8988T (cell line): ENCODE measurements around the gene ARL5C.

ENCODE experiments used
- DNase-seq: peaks from one replicate; pipeline ENCODE4 v3.0.0; 2011

Gene ARL5C

DNA sequence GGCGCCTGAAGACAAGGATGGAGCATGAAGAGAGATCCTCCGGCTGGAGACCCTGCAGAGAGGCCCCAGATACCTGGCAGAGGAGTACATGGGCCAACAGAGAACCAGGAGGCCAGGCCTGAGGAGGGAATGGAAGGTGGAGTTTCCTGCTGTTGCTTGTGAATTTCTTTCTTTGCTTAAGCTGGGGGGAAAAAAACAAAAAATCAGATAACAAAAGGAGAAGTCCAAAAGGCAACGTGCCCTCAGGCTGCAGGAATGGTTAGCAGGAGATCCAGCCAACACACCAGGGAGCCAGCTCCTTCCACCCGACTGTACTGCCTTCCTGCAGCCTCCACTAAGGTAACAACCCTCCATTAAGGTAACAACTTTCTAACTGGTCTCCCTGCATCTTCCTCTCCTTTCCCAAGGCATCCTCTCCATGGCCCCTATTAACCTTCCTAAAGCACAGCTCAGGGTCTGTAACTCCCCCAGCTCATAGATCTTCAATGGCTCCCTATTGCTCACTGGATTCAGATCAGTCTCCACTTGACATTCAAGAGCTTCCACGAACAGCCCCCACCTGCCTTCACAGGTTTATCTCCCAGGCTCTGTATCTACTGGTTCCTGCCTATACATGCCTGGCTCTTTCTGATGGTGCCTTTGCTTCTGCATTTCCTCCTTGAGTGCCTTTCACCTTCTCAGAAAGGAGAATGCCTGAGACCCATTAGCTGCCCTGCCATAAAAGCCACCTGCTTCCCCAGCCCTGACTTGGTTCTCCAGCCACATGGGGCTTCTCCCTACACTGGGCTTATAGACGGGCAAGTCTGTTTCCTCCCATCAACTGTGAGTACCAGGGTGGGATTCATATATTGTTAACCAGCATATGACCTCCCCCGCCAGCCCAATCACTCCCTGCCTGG, 725 bp upstream of the ARL5C start:
- no peak for DNase-seq

GRCh38 chr17:39165178-39165840, 652 bp downstream of the ARL5C start:
- DNase-seq: no peak

DNA sequence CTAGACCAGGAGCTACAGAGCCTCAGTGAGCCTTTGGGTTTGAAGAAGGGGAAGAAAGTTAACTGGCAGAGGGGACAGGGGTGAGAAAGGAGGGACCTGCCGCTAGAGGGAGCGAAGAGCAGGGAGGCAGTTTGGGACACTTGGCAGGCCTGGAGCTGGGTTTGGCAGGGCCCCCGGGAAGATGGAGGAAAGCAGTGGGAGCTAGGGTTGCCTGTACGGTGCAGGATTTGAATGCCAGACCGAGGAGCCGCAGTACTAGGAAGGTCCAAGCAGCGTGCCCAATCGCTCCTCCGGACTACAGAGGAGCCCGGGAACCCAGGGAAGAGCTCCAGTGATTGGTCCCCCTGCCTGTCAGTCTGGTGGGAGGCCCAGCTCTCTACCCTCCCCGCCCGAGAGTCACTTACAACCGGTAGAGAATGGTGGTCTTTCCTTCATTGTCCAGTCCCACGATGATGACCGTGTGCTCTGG, 1.3 kb downstream of the ARL5C start:
- DNase-seq: peak; percentile 83

DNA sequence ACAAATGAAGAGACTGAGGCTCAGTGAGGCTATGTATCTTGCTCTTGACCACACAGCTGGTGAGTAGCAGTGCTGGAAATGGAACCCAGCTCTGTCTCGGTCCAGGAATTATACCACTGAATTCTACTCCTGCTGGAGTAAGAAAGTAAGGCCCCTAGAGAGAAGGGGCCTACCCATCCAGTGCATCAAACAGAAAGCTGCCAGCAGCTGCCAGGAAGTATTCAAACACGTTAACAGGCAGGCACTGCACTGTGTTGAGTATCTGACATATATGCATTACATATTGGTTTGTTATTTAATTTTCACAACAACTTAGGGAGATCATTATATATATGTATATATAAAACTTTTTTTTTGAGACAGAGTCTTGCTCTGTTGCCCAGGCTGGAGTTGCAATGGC, 4.0 kb downstream of the ARL5C start:
- DNase-seq: no peak

DNA sequence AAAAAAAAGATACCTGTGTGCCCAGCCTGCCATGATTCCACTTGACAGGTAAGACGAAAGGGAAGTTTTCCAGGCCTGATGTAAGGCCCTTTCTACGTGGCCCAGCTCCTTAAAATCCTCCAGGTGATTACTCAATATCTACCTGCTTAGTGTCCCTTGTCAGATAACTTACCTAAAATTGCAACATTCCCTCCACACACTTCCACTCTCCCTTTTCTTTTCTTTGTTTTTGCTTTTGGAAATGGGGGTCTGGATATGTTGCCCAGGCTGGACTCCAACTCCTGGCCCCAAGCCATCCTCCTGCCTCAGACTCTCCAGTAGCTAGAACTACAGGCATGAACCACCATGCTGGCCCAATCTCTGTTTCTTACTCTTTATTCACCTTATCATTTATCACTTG, 7.3 kb downstream of the ARL5C start:
- no peak for DNase-seq

DNA sequence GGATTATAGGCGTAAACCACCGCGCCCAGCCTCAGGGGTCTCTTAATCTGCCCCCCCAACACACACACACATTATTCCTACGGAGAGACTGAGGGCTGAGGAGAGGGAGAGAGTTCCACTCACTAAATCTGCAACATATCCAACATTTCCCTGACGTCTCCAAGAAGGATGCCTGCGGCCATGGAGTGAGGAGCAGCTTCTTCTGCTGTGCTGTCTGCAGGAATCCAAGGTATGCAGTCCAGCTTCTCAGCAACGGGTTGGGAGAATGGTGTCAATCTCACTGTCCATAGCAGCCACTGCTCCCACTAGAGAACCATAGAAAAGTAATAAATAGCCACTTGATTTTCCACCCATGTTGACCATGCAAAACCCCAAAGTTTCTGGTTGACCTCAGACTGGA, 9.5 kb downstream of the ARL5C start:
- no peak for DNase-seq

GRCh38 chr17:39155654-39156053, 10.3 kb downstream of the ARL5C start:
- no peak for DNase-seq

DNA sequence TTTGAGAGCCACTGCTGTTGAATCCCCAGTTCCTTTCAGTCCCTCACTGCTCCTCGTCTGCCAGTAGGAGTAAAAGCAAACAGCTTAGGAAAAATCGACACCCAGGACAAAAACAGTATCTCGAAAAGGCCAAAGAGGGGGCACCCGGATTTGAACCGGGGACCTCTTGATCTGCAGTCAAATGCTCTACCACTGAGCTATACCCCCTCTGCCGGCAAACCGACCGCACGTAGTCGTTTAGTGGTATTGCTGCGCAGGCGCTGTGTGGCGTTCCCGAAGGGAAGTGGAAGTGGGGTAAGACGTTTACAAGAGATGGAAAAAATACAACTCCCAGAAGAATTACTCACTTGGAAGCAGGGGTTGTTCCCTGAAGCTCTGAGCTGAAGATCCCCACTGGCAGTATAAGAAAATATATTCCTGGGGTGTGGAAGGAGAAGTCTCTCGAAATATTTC, 12.3 kb downstream of the ARL5C start:
- DNase-seq: peak; percentile 60

DNA sequence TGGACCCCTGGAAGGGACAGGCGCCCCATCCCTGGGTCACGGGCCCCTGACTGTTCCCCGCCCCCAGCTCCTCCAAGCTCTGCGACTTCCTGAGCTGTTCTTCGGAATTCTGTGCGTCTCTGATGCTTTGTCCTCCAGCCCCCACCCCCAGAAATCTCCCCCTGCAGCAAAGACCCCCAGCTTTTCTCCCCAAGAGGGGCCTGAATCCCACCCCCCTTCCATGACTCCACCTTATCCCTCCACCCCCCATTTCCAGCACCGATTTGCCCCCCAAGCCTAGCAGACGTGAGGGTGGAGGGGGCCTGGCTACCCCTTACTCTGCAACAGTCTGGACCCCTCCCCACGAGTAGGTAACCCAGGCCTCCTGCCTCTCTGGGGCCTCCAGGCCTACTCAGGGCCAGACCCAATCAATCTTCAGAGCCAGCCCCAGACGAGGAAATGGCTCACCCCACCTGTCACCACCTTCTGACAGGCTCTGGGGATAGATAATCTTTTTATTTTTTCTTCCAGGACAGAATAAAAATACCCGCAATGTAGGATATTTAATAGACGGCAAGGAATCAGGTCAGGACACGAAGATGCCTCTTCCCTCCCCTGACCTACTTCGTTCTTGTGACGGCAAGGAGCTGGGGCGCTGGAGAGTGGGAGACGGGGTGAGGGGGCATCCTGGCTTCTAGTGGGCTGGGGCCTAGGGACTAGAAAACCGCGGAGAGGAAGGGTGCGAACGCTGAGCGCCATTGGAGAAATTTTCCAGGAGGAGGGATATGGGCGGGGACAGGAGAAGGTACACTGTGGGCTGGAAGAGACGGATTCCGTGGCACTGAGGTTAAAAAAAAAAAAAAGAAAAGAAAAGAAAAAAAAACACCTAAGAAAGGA, 13.8 kb downstream of the ARL5C start:
- DNase-seq: no peak

DNA sequence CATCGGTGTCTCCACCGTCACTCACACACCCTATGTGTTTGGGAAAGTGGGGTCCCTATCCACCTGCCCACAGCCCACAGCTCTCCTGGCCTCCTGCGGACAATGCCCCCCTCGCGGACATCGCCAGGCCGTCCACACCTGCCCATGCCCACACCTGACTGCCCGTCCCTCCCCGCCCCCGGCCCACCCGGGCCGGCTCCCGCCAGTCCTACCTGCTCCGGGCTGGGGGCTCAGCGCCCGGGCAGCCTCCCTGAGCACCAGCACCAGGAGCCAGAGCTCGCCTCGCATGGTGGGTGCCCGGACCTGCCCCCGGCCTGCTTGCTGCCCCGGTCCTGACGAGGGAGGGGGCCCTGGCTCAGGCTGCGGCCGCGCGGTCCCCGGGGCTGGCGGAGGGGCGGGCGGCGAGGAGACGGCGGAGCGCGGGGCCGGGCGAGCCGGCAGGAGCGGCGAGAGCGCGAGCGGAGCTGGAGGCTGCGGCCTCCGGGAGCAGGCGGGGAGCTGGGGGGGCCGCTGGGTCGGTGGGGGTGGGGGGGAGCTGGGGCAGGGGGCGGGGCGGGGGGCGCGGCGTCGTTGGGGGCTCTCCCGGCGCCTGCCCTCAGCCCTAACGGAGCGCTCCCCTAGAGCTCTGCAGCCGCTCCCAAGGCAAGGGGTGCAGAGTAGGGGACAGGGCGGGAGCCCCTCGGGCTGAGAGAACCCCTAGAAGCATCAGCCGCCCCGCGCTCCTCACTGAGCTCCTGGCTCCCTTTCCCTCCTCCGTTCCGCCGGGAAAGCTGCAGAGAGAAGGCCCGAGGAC, 14.6 kb downstream of the ARL5C start, which contains the start of gene PLXDC1:
Gene PLXDC1, minus strand, starts transcription at position 488 of the 793 bp plus-strand sequence. Its CDS starts 200 bp downstream, at position 288.
- DNase-seq: no peak

GRCh38 chr17:39150795-39151149, 15.2 kb downstream of the ARL5C start:
- no peak for DNase-seq

GRCh38 chr17:39150104-39150634, 15.8 kb downstream of the ARL5C start:
- no peak for DNase-seq

DNA sequence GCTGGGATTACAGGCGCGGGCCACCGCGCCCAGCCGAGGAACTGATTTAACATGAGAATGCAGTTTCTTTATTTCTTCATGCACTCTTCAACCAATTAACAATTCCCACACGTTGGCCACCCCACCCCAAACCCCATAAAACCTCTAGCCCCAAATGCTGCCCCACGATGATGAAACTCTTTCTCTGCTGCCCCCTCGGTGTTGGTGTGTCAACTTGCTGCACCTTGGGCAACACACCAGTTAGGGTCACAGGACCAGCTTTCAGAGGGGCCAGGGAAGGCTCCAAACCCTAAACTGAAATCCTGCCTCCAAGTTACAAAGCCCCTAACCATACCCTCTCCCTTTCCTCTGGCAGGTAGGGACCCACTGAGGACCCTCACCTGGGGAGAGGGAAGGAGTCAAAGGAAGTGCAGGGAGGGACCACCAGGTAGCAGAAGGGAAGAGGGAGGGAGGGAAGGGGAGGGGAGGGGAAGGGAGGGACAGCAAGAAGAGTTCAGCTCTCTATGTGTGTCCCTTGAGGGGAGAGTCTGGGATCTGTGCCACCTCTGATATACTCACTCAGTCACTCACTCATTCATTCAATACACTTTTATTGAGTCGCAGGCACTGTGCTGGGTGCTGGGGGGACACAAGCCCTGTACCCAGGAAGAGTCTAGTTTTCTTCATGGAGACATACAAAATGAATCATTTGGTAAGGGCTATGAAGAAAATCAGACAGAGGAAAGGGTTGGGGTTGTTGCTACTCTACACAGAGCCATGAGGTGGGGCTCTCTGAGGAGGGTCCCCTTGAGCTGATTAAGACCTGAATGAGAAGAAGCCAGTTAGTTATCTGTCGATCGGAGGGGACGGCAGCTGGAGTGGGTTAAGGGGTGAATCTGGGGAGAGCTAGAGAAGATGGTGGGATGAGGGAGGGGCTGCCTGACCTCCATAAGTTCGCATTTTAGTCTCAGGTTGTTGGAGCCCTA, 18.5 kb downstream of the ARL5C start:
- DNase-seq: no peak

DNA sequence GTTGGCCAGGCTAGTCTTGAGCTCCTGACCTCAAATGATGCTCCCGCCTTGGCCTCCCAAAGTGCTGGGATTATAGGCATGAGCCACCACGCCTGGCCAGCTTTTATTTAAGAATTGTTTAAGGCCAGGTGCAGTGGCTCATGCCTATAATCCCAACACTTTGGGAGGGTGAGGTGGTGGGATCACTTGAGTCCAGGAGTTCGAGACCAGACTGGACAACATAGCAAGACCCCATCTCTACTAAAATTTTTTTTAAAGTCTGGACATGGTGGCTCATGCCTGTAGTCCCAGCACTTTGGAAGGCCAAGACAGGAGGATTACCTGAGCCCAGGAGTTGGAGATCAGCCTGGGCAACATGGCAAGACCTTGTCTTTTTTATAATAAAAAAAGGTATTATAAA, 19.7 kb downstream of the ARL5C start:
- DNase-seq: no peak

DNA sequence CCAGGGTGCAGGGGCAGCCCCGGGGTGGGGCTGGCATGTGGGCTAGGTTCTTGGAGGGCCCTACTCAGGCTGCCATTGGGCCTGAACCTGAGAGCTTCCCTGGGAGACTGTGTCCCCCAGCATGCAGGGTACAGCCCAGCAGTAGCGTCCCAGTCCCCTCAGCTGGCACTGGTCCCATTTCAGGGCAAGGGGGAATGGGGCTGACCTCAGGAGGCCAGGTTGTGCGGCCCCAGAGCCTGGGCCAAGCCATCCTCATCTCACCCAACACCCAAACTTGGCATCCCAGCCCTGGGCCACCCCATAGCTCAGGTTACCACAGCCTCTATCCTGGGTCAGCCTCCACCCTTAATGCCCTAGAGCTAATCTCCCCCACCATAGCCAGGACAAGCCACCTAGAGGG, 20.8 kb downstream of the ARL5C start:
- DNase-seq: no peak

- DNase-seq: no peak
Measured at GRCh38 chr17:39144416-39144840, 21.5 kb downstream of the ARL5C start.

GRCh38 chr17:39143552-39144093, 22.3 kb downstream of the ARL5C start:
- no peak for DNase-seq

GRCh38 chr17:39141915-39142664, 23.9 kb downstream of the ARL5C start:
- no peak for DNase-seq

DNA sequence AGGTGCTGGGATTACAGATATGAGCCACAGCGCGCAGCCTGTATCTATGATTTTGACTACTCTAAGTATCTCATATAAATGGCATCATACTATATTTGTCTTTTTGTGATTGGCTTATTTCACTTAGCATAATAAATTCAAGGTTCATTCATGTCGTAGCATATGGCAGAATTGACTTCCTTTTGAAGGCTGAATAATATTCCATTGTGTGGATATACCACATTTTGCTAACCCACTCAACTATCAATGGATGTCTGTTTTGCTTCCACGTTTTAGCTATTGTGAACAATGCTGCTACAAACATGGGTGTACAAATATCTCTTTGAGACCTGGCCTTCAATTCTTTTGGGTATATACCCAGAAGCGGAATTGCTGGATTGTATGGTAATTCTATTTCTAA, 24.7 kb downstream of the ARL5C start:
- no peak for DNase-seq

GRCh38 chr17:39139561-39139960, 26.4 kb downstream of the ARL5C start:
- no peak for DNase-seq
